Body of pancreas (tissue), 4 donors: ENCODE measurements around the gene GPR17. TPM values are rescaled to one million over a fixed set of nuclear protein-coding genes. Genes with fewer than 3 reads are reported as not detected.

ENCODE experiments used
- ATAC-seq: fragments of 150-250 bp; one replicate; pipeline ENCODE4 v1.9.1; 2016
- DNase-seq, 4 donors: peaks; one replicate each; pipeline ENCODE4 v3.0.0-alpha.2; 2019
- H3K27ac ChIP-seq, 4 donors: fragments of 200-600 bp; sonication (generic); 1 replicate in 3 of 4; 2 replicates in 1 of 4; pipeline versions ENCODE4 v1.5.1 to v1.6.1; 2016 to 2019; ENCODE audit warnings: mild to moderate bottlenecking in 1 of 4, mixed read lengths in 1 of 4, moderate library complexity in 1 of 4
- H3K27me3 ChIP-seq, 2 donors: fragments of 200-600 bp; sonication (generic); one replicate each; pipeline ENCODE4 v1.6.0; 2016; ENCODE audit warnings: mild to moderate bottlenecking in 1 of 2
- H3K36me3 ChIP-seq, 2 donors: fragments of 200-600 bp; sonication (generic); replicated peaks in 1 of 2; 2 replicates each; pipeline ENCODE4 v1.5.1; 2016; ENCODE audit warnings: low read depth in 2 of 2; ENCODE audit not compliant: insufficient read depth in 1 of 2
- H3K4me1 ChIP-seq: fragments of 200-600 bp; sonication (generic); one replicate; pipeline ENCODE4 v1.6.0; 2016
- H3K4me3 ChIP-seq, 2 donors: fragments of 200-600 bp; sonication (generic); 1 replicate in 1 of 2; 2 replicates in 1 of 2; pipeline ENCODE4 v1.5.1; 2016 to 2019
- H3K9me3 ChIP-seq, 3 donors: fragments of 200-600 bp; sonication (generic); 1 replicate in 2 of 3; 2 replicates in 1 of 3; pipeline ENCODE4 v1.5.1; 2016
- CTCF ChIP-seq, 7 experiments: fragments of 450-650 bp in 4 of 7; fragments of 200-600 bp in 3 of 7; sonication (generic) in 3 of 7; IDR thresholded peaks; one replicate each; pipeline ENCODE4 v1.5.1; 2016 to 2019; ENCODE audit warnings: antibody characterized with exemption in 7 of 7
- POLR2A ChIP-seq, 3 donors: fragments of 450-650 bp; IDR thresholded peaks; one replicate each; pipeline ENCODE4 v1.6.1; 2016; ENCODE audit warnings: antibody characterized with exemption in 3 of 3, mild to moderate bottlenecking in 2 of 3
- WGBS, 2 donors: methylation state at CpG; one replicate each; pipeline ENCODE4 v1.1.5; 2017; 5-methylcytosine and 5-hydroxymethylcytosine counted together
- intact Hi-C: fragments of 100-400 bp; cut with DNase I; formaldehyde crosslinking; loops from one replicate; pipeline ENCODE4 v1.15.1; 2023
- total RNA-seq, 2 donors: library from RNA; depleted of rRNA; stranded (reverse); fragments of >200 nt; gene quantifications; one replicate each; pipeline ENCODE4 v1.1.0, GENCODE V29; 2016

Gene GPR17
- total RNA-seq, 2 donors from 2014 or later, result 0.26 TPM; not detected in 1

GRCh38 chr2:127683056-127683455, 37.1 kb downstream of the GPR17 start:
- TF ChIP-seq POLR2A (IDR thresholded peaks at IDR 0.05), result no peak
- no peak for TF ChIP-seq CTCF (IDR thresholded peaks at IDR 0.05)
- Histone ChIP-seq H3K27ac (no peak overlapping the region), H3K27me3 (no peaks in the 10 kb centered on the region), H3K4me1 (peaks cover 14% of the 10 kb centered on the region), H3K9me3 (no peaks in the 10 kb centered on the region), H3K4me3 (no peak overlapping the region), H3K36me3 (no peaks in the 10 kb centered on the region)
- no peak for ATAC-seq
- no peak for DNase-seq
- intact Hi-C loops, result no loop called here

- Histone ChIP-seq H3K27ac (no peak overlapping the region), H3K4me1 (peaks cover 14% of the 10 kb centered on the region), H3K36me3 (no peaks in the 10 kb centered on the region), H3K27me3 (no peaks in the 10 kb centered on the region), H3K4me3 (no peak overlapping the region), H3K9me3 (no peaks in the 10 kb centered on the region)
- WGBS, 2 donors, result 76 to 79% methylated on average over 11 to 15 of the region's 15 CpGs
- intact Hi-C loops, result no loop called here
- DNase-seq, result no peak
- ATAC-seq, result no peak
- TF ChIP-seq CTCF (IDR thresholded peaks at IDR 0.05), result no peak
- no peak for TF ChIP-seq POLR2A (IDR thresholded peaks at IDR 0.05)
Observed at GRCh38 chr2:127683757-127684156, 37.8 kb downstream of the GPR17 start.

GRCh38 chr2:127685410-127686080, 39.6 kb downstream of the GPR17 start:
- 80 to 81% methylated on average over 8 of the region's 8 CpGs for WGBS, 2 donors
- no peaks in the 10 kb centered on the region for H3K9me3 ChIP-seq
- TF ChIP-seq CTCF (IDR thresholded peaks at IDR 0.05) (no peak), POLR2A (IDR thresholded peaks at IDR 0.05) (no peak)
- no peaks in the 10 kb centered on the region for H3K27me3 ChIP-seq
- no peaks in the 10 kb centered on the region for H3K36me3 ChIP-seq
- intact Hi-C loops, result no loop called here
- no peak for ATAC-seq
- peaks cover 14% of the 10 kb centered on the region for H3K4me1 ChIP-seq
- no peak overlapping the region for H3K4me3 ChIP-seq
- no peak for DNase-seq
- H3K27ac ChIP-seq, result no peak overlapping the region

GRCh38 chr2:127688405-127688804, 42.5 kb downstream of the GPR17 start:
- TF ChIP-seq POLR2A (IDR thresholded peaks at IDR 0.05) (no peak), CTCF (IDR thresholded peaks at IDR 0.05) (no peak)
- intact Hi-C loops, result no loop called here
- DNase-seq, result no peak
- no peak for ATAC-seq
- peaks cover 7% of the 10 kb centered on the region for H3K4me1 ChIP-seq
- no peaks in the 10 kb centered on the region for H3K36me3 ChIP-seq
- H3K27me3 ChIP-seq, result no peaks in the 10 kb centered on the region
- no peak overlapping the region for H3K4me3 ChIP-seq
- 61 to 88% methylated on average over 1 of the region's 1 CpG for WGBS, 2 donors
- H3K9me3 ChIP-seq, result no peaks in the 10 kb centered on the region
- H3K27ac ChIP-seq, result no peak overlapping the region

- TF ChIP-seq POLR2A (IDR thresholded peaks at IDR 0.05) (no peak), CTCF (IDR thresholded peaks at IDR 0.05) (no peak)
- no peaks in the 10 kb centered on the region for H3K36me3 ChIP-seq
- no peaks in the 10 kb centered on the region for H3K9me3 ChIP-seq
- no peak for ATAC-seq
- no peak overlapping the region for H3K27ac ChIP-seq
- no peak for DNase-seq
- WGBS, 2 donors, result 89 to 94% methylated on average over 2 of the region's 2 CpGs
- no peak overlapping the region for H3K4me3 ChIP-seq
- intact Hi-C loops, result no loop called here
- H3K27me3 ChIP-seq, result no peaks in the 10 kb centered on the region
- H3K4me1 ChIP-seq, result no peaks in the 10 kb centered on the region
Observed at GRCh38 chr2:127690696-127691095, 44.7 kb downstream of the GPR17 start.
